ENCODE results near the gene CD79B. TPM values are rescaled to one million over a fixed set of nuclear protein-coding genes. Genes with fewer than 3 reads are reported as not detected.
"Not testable (repeated sequence)": the region's sequence is repeated elsewhere in the genome, so short reads cannot be mapped to it uniquely, and the experiment has no call there.

CD79B gene
- total RNA-seq, 4 donors from 2014 or later, result 0.29 to 13.4 (median 4.9) TPM

- H3K27ac ChIP-seq, result no peak overlapping the region
- H3K27me3 ChIP-seq, result no peaks in the 10 kb centered on the region
- no peaks in the 10 kb centered on the region for H3K9me3 ChIP-seq
- no peaks in the 10 kb centered on the region for H3K36me3 ChIP-seq
- H3K4me1 ChIP-seq, result no peaks in the 10 kb centered on the region
- H3K4me3 ChIP-seq, result no peak overlapping the region
- intact Hi-C loops (cut with DNase I; ENCODE audit: low total_unique reads), result loop anchor here (10.0 kb wide), 1 partner anchor 215 kb away; the partner anchor contains the start of gene ERN1
- peak; percentile 77 to 91 (median 84) for TF ChIP-seq CTCF (IDR thresholded peaks at IDR 0.05)
- no peak for TF ChIP-seq POLR2A (IDR thresholded peaks at IDR 0.05)
- peak; percentile 41 for DNase-seq
These were observed 12.8 kb downstream of the CD79B start for GRCh38 chr17:63919311-63919723.

- not testable (repeated sequence) for H3K4me3 ChIP-seq, DNase-seq, H3K27ac ChIP-seq, H3K27me3 ChIP-seq, H3K36me3 ChIP-seq, H3K4me1 ChIP-seq, H3K9me3 ChIP-seq
- intact Hi-C loops (cut with DNase I; ENCODE audit: low total_unique reads), result loop anchor here (10.0 kb wide), 1 partner anchor 216 kb away; the partner anchor contains the start of gene ERN1
These were observed 13.3 kb downstream of the CD79B start, which contains the start of gene GH1 for GRCh38 chr17:63918789-63919305. GH1 (minus strand) TSS chr17:63918839; CDS start chr17:63918776, 63 bp downstream.

DNA sequence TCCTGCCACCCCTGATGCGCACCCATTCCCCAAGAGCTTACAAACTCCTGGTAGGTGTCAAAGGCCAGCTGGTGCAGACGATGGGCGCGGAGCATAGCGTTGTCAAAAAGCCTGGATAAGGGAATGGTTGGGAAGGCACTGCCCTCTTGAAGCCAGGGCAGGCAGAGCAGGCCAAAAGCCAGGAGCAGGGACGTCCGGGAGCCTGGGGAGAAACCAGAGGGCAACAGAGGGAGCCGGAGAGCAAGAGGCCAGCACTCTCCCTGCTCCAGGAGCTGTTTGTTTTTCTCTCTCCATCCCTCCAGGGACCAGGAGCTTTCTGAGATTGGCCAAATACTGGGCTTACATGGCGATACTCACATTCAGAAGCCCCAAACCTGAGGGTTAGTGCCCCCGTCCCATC is 13.8 kb downstream of the CD79B start:
- DNase-seq, result no peak
- intact Hi-C loops (cut with DNase I; ENCODE audit: low total_unique reads), result loop anchor here (10.0 kb wide), 1 partner anchor 216 kb away; the partner anchor contains the start of gene ERN1
- Histone ChIP-seq H3K4me3 (no peak overlapping the region), H3K36me3 (no peaks in the 10 kb centered on the region), H3K27ac (no peak overlapping the region), H3K27me3 (no peaks in the 10 kb centered on the region), H3K4me1 (no peaks in the 10 kb centered on the region), H3K9me3 (no peaks in the 10 kb centered on the region)
- no peak for TF ChIP-seq CTCF (IDR thresholded peaks at IDR 0.05)
- TF ChIP-seq POLR2A (IDR thresholded peaks at IDR 0.05), result no peak

- H3K4me1 ChIP-seq, result no peaks in the 10 kb centered on the region
- no peak for DNase-seq
- intact Hi-C loops (cut with DNase I; ENCODE audit: low total_unique reads), result loop anchor here (10.0 kb wide), 1 partner anchor 217 kb away; the partner anchor contains the start of gene ERN1
These were observed 14.5 kb downstream of the CD79B start for GRCh38 chr17:63917646-63918045.

DNA sequence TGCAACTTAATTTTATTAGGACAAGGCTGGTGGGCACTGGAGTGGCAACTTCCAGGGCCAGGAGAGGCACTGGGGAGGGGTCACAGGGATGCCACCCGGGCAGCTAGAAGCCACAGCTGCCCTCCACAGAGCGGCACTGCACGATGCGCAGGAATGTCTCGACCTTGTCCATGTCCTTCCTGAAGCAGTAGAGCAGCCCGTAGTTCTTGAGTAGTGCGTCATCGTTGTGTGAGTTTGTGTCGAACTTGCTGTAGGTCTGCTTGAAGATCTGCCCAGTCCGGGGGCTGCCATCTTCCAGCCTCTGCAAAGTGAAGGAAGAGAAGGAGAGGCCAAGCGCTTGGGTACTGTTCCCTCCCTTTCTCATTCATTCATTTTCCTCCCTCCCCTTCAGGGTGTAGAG is 14.9 kb downstream of the CD79B start:
- DNase-seq, H3K9me3 ChIP-seq, H3K36me3 ChIP-seq, H3K4me1 ChIP-seq, H3K27ac ChIP-seq, H3K27me3 ChIP-seq, H3K4me3 ChIP-seq: not testable (repeated sequence)
- intact Hi-C loops (cut with DNase I; ENCODE audit: low total_unique reads), result loop anchor here (10.0 kb wide), 1 partner anchor 218 kb away; the partner anchor contains the start of gene ERN1

More at GRCh38 chr17:63917646-63918045, 14.5 kb downstream of the CD79B start:
- Histone ChIP-seq H3K27ac (no peak overlapping the region), H3K4me3 (no peak overlapping the region), H3K27me3 (no peaks in the 10 kb centered on the region), H3K36me3 (no peaks in the 10 kb centered on the region), H3K9me3 (no peaks in the 10 kb centered on the region)
- TF ChIP-seq POLR2A (IDR thresholded peaks at IDR 0.05) (no peak), CTCF (IDR thresholded peaks at IDR 0.05) (no peak)

DNA sequence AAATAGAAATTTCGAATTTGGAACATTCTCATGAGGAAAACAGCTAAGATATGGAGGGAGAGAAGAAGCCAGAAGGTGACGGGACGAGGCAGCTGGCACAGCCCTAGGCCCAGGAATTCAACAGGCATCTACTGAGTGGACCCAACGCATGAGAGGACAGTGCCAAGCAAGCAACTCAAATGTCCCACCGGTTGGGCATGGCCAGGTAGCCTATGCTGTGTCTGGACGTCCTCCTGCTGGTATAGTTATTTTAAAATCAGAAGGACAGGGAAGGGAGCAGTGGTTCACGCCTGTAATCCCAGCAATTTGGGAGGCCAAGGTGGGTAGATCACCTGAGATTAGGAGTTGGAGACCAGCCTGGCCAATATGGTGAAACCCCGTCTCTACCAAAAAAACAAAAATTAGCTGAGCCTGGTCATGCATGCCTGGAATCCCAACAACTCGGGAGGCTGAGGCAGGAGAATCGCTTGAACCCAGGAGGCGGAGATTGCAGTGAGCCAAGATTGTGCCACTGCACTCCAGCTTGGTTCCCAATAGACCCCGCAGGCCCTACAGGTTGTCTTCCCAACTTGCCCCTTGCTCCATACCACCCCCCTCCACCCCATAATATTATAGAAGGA is 15.5 kb downstream of the CD79B start:
- Histone ChIP-seq H3K9me3 (no peaks in the 10 kb centered on the region), H3K27me3 (no peaks in the 10 kb centered on the region), H3K4me1 (no peaks in the 10 kb centered on the region), H3K36me3 (no peaks in the 10 kb centered on the region), H3K4me3 (no peak overlapping the region), H3K27ac (no peak overlapping the region)
- TF ChIP-seq POLR2A (IDR thresholded peaks at IDR 0.05), result no peak
- no peak for TF ChIP-seq CTCF (IDR thresholded peaks at IDR 0.05)
- intact Hi-C loops (cut with DNase I; ENCODE audit: low total_unique reads), result loop anchor here (10.0 kb wide), 1 partner anchor 218 kb away; the partner anchor contains the start of gene ERN1
- DNase-seq, result no peak

DNA sequence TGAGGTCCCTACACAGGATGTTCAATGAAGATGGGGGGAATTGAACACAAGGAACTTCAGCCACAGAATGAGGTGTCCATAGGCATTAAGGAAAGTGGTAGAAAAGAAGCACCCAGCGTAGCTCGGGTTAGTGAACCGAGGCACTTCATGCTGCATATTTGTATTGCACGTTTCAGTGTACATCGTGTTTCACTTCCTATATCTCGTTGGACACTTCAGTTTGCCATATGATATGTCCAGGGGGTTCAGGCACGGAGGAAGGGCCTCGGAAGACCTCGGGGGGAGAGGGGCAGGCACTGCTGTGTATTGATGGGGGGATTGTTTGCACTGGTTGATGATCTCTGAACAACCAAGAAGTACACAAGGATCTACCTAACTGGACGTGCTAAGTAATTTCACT is 16.4 kb downstream of the CD79B start:
- H3K27me3 ChIP-seq, H3K9me3 ChIP-seq, H3K4me1 ChIP-seq, H3K36me3 ChIP-seq, H3K4me3 ChIP-seq, H3K27ac ChIP-seq, DNase-seq: not testable (repeated sequence)
- intact Hi-C loops (cut with DNase I; ENCODE audit: low total_unique reads), result loop anchor here (10.0 kb wide), 1 partner anchor 219 kb away; the partner anchor contains the start of gene ERN1
